SK-N-DZ (cell line): ENCODE data around the gene FAM83C.
A peak's percentile ranks its signal among the peaks of the same experiment; 100 is the strongest.
"Not testable (repeated sequence)": the region's sequence is repeated elsewhere in the genome, so short reads cannot be mapped to it uniquely, and the experiment has no call there.

Experiments used
- DNase-seq: peaks from one replicate; pipeline ENCODE4 v3.0.0-alpha.2; 2015; ENCODE audit warnings: low spot score

The FAM83C gene

GRCh38 chr20:35318502-35319157, 26.4 kb upstream of the FAM83C start:
- no peak for DNase-seq

- no peak for DNase-seq
Measured at GRCh38 chr20:35317416-35318210, 25.4 kb upstream of the FAM83C start.

- no peak for DNase-seq
Measured at GRCh38 chr20:35316086-35316485, 23.9 kb upstream of the FAM83C start.

GRCh38 chr20:35315632-35316020, 23.4 kb upstream of the FAM83C start:
- DNase-seq, result not testable (repeated sequence)

GRCh38 chr20:35314816-35315631, 22.8 kb upstream of the FAM83C start:
- DNase-seq, result no peak

- no peak for DNase-seq
Measured at GRCh38 chr20:35312318-35312717, 20.1 kb upstream of the FAM83C start.

- no peak for DNase-seq
Measured at GRCh38 chr20:35311822-35312221, 19.6 kb upstream of the FAM83C start.

GRCh38 chr20:35311409-35311808, 19.2 kb upstream of the FAM83C start:
- DNase-seq, result no peak

GRCh38 chr20:35307666-35308653, 15.7 kb upstream of the FAM83C start:
- DNase-seq, result no peak

GRCh38 chr20:35306931-35307517, 14.8 kb upstream of the FAM83C start:
- peak; percentile 67 for DNase-seq

GRCh38 chr20:35305682-35306556, 13.7 kb upstream of the FAM83C start:
- DNase-seq, result no peak

GRCh38 chr20:35304956-35305355, 12.7 kb upstream of the FAM83C start:
- DNase-seq, result no peak

- DNase-seq, result peak; percentile 92
Measured at GRCh38 chr20:35303735-35304491, 11.7 kb upstream of the FAM83C start.

GRCh38 chr20:35303382-35303734, 11.1 kb upstream of the FAM83C start:
- DNase-seq, result no peak

GRCh38 chr20:35302421-35303335, 10.5 kb upstream of the FAM83C start:
- DNase-seq, result no peak

GRCh38 chr20:35301426-35301825, 9.2 kb upstream of the FAM83C start:
- no peak for DNase-seq

GRCh38 chr20:35300469-35301262, 8.4 kb upstream of the FAM83C start:
- no peak for DNase-seq
